ENCODE results near the gene LRTM2. TPM values are rescaled to one million over a fixed set of nuclear protein-coding genes. Genes with fewer than 3 reads are reported as not detected.

Gene LRTM2
- total and polyA plus RNA-seq, 2 of the 4 experiments (the other 2 are of a cell fraction) = not detected

- TF ChIP-seq RFX5 (IDR thresholded peaks at IDR 0.05; ENCODE audit: low read depth, low read length) = no peak
- TF ChIP-seq CHD1 (IDR thresholded peaks at IDR 0.05; ENCODE audit: low read depth, low read length) = no peak
Observed at GRCh38 chr12:1873531-1874510, 53.5 kb downstream of the LRTM2 start (continued).

DNA sequence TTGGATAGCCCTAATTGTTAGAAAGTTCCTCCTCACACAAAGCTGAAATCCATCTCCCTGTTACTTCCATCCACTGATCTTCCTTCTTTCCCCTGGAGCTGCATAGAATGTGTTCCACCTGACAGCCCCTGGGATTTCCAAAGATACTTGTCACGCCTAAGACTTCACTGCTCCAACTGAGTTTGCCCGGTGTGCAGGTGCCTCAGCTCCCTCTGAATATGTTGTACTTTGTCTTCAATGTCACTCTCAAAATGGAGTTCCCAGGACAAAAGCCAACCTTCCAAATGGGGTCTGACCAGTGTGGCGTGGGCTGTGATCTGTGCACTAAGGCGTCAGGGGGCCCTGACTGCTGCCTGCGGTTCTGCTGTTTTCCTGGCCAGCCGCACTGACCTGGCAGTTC, 55.2 kb downstream of the LRTM2 start:
- Histone ChIP-seq H2BK5ac (ENCODE audit: low read depth, low read length, poor library complexity, severe bottlenecking) (no peak overlapping the region), H4K91ac (ENCODE audit: insufficient read depth, low read depth, low read length) (no peak overlapping the region), H3K9me1 (ENCODE audit: insufficient read depth, low read length) (peaks cover 5% of the 10 kb centered on the region; the same call in 1 of the 2 replicates), H3K4ac (ENCODE audit: low read depth, low read length) (no peak overlapping the region), H4K20me1 (ENCODE audit: insufficient read depth, low read length) (no peaks in the 10 kb centered on the region), H3K27me3 (ENCODE audit: control insufficient read depth, insufficient read depth, low read length) (peaks cover 57% of the 10 kb centered on the region), H3K9me3 (ENCODE audit: control insufficient read depth, insufficient read depth, low read length) (no peaks in the 10 kb centered on the region; the same call in 1 of the 2 replicates), H2AK9ac (replicated peaks; ENCODE audit: low read depth, low read length, poor library complexity) (no peak overlapping the region), H3K18ac (ENCODE audit: low read depth, low read length) (no peak overlapping the region), H2BK120ac (ENCODE audit: low read depth, low read length) (no peak overlapping the region), H2BK15ac (ENCODE audit: low read depth, low read length) (no peak overlapping the region), H3K23ac (ENCODE audit: low read depth, low read length) (no peak overlapping the region), H3K56ac (ENCODE audit: extremely low read depth, insufficient read depth, low read length) (no peak overlapping the region), H3K36me3 (ENCODE audit: control insufficient read depth, insufficient read depth, low read length) (no peaks in the 10 kb centered on the region), H3K4me3 (ENCODE audit: insufficient read depth, low read depth, low read length) (no peak overlapping the region), H2AK5ac (ENCODE audit: low read depth, low read length) (no peak overlapping the region), H3K4me2 (ENCODE audit: low read depth, low read length) (no peak overlapping the region), H3K79me1 (ENCODE audit: low read depth in 1 of 2, low read length in 2 of 2) (no peaks in the 10 kb centered on the region), H2AFZ (replicated peaks; ENCODE audit: low read length, poor library complexity) (no peak overlapping the region), H3K4me1 (ENCODE audit: control insufficient read depth, insufficient read depth, low read length) (no peaks in the 10 kb centered on the region), H4K8ac (ENCODE audit: low read depth in 2 of 2, low read length in 2 of 2) (no peak overlapping the region), H2BK20ac (ENCODE audit: low read depth, low read length) (no peak overlapping the region), H3K14ac (replicated peaks; ENCODE audit: low read depth, low read length) (no peak overlapping the region), H4K5ac (ENCODE audit: low read depth, low read length) (no peak overlapping the region), H3K27ac (ENCODE audit: insufficient read depth, low read length) (no peak overlapping the region), H3K9ac (ENCODE audit: low read depth, low read length) (no peak overlapping the region)
- DNase-seq (no peak), ATAC-seq (ENCODE audit: low read depth) (no peak)
- in situ Hi-C loops (cut with MboI; ENCODE audit: low sequenced_read_pairs) (no loop called here), dilution Hi-C loops (cut with HindIII; ENCODE audit: low sequenced_read_pairs, unreplicated experiment) (no loop called here), intact Hi-C loops (cut with micrococcal nuclease) (no loop called here)
- ChIA-PET POLR2A (ENCODE audit: unreplicated experiment) (no interaction called here), CTCF (no interaction called here)
- no peak for TF ChIP-seq USF2 (IDR thresholded peaks at IDR 0.05; ENCODE audit: low read depth, low read length)
- TF ChIP-seq CHD1 (IDR thresholded peaks at IDR 0.05; ENCODE audit: low read depth, low read length) = no peak
- no peak for TF ChIP-seq MAZ (IDR thresholded peaks at IDR 0.05; ENCODE audit: borderline replicate concordance, low read depth, low read length)
- no peak for TF ChIP-seq RCOR1 (IDR thresholded peaks at IDR 0.05; ENCODE audit: insufficient replicate concordance, low read length)
- TF ChIP-seq FOS (IDR thresholded peaks at IDR 0.05; ENCODE audit: low read depth, low read length) = no peak
- TF ChIP-seq POLR2A (IDR thresholded peaks at IDR 0.05; ENCODE audit: low read depth, low read length) = no peak
- TF ChIP-seq MAFK (IDR thresholded peaks at IDR 0.05; ENCODE audit: low read depth, low read length) = no peak
- no TSS peak for BruUV-seq (replicated peaks)
- WGBS, 2 experiments (ENCODE audit: extremely low coverage in 2 of 2, insufficient read length in 1 of 2) = 37% methylated on average over 2 of the region's 6 CpGs; no CpG with 5 or more reads in 1 of the 2 experiments

Measured in IMR-90 (cell line).